PC-3 (cell line): ENCODE measurements around the gene ZIK1. TPM values are rescaled to one million over a fixed set of nuclear protein-coding genes. Genes with fewer than 3 reads are reported as not detected.
A peak's percentile ranks its signal among the peaks of the same experiment; 100 is the strongest.

Experiments used
- ATAC-seq: fragments of 200-7000 bp; cut with Tn5 transposase; 2 replicates; pipeline ENCODE4 v1.9.1; 2020; ENCODE audit warnings: mild to moderate bottlenecking, moderate library complexity
- BruUV-seq: library from RNA; stranded (reverse); fragments of 400-500 nt; replicated peaks from 2 replicates; lab custom pipeline; 2021; lab: Mats Ljungman, UMichigan
- CTCF ChIA-PET: fragments of 300-600 bp; sonication (Branson Sonifier 250); formaldehyde crosslinking; loops from one replicate; lab custom pipeline; 2022; ENCODE audit warnings: antibody characterized with exemption; lab: Charles Lee
- POLR2A ChIA-PET: fragments of 300-600 bp; sonication (Branson Sonifier 250); formaldehyde crosslinking; loops from one replicate; lab custom pipeline; 2022; ENCODE audit warnings: antibody characterized with exemption; ENCODE audit not compliant: unreplicated experiment; lab: Charles Lee
- DNase-seq: peaks from one replicate; pipeline ENCODE4 v3.0.0-alpha.2; 2015
- H2AFZ ChIP-seq: fragments of 300-600 bp; sonication (generic); 2 replicates; pipeline ENCODE4 v1.6.0; 2016; ENCODE audit warnings: antibody characterized with exemption, low read length
- H3F3A ChIP-seq: fragments of 300-600 bp; sonication (generic); one replicate; pipeline ENCODE4 v1.6.0; 2017; ENCODE audit warnings: antibody characterized with exemption, low read length, control low read depth, mild to moderate bottlenecking; ENCODE audit not compliant: unreplicated experiment
- H3K27ac ChIP-seq: fragments of 300-600 bp; sonication (generic); 2 replicates; pipeline ENCODE4 v1.5.1; 2016; ENCODE audit warnings: mild to moderate bottlenecking, low read length
- H3K27me3 ChIP-seq: fragments of 300-600 bp; sonication (generic); 2 replicates; pipeline ENCODE4 v1.6.1; 2016; ENCODE audit warnings: low read length, mixed read lengths
- H3K36me3 ChIP-seq: fragments of 300-600 bp; sonication (generic); 2 replicates; pipeline ENCODE4 v1.6.1; 2016; ENCODE audit warnings: low read depth, mixed run types, low read length, mixed read lengths
- H3K4me1 ChIP-seq: fragments of 300-600 bp; sonication (generic); 2 replicates; pipeline ENCODE4 v1.5.1; 2016; ENCODE audit warnings: low read length; ENCODE audit not compliant: insufficient read depth
- H3K4me2 ChIP-seq: fragments of 300-600 bp; sonication (generic); 2 replicates; pipeline ENCODE4 v1.6.0; 2016; ENCODE audit warnings: low read length
- H3K4me3 ChIP-seq: fragments of 300-600 bp; sonication (generic); 2 replicates; pipeline ENCODE4 v1.5.1; 2016; ENCODE audit warnings: mild to moderate bottlenecking, low read length, mixed read lengths
- H3K79me2 ChIP-seq: fragments of 300-600 bp; sonication (generic); 2 replicates; pipeline ENCODE4 v1.6.1; 2017; ENCODE audit warnings: low read length, mixed read lengths
- H3K9ac ChIP-seq: fragments of 300-600 bp; sonication (generic); 2 replicates; pipeline ENCODE4 v1.6.0; 2016; ENCODE audit warnings: mild to moderate bottlenecking, low read length
- H3K9me2 ChIP-seq: fragments of 300-600 bp; sonication (generic); replicated peaks from 2 replicates; pipeline ENCODE4 v1.6.1; 2016; ENCODE audit warnings: mixed run types, low read length, mixed read lengths
- H3K9me3 ChIP-seq: fragments of 300-600 bp; sonication (generic); 2 replicates; pipeline ENCODE4 v1.6.1; 2016; ENCODE audit warnings: low read length, mixed read lengths
- H4K20me1 ChIP-seq: fragments of 300-600 bp; sonication (generic); 2 replicates; pipeline ENCODE4 v1.6.1; 2016; ENCODE audit warnings: low read length, mixed read lengths
- EZH2 ChIP-seq: fragments of 300-600 bp; sonication (generic); IDR thresholded peaks from one replicate; pipeline ENCODE4 v1.6.1; 2017; ENCODE audit warnings: antibody characterized with exemption, mild to moderate bottlenecking, low read length; ENCODE audit not compliant: unreplicated experiment
- EZH2phosphoT487 ChIP-seq: fragments of 300-600 bp; sonication (generic); IDR thresholded peaks from 2 replicates; pipeline ENCODE4 v1.6.1; 2018; ENCODE audit warnings: mild to moderate bottlenecking, antibody characterized with exemption, low read length, borderline replicate concordance
- intact Hi-C: fragments of 100-400 bp; cut with micrococcal nuclease; formaldehyde crosslinking; loops from 2 replicates; pipeline ENCODE4 v1.9.0; 2023
- total RNA-seq: library from RNA; depleted of rRNA; stranded (reverse); fragments of >200 nt; gene quantifications from 2 replicates; pipeline ENCODE4 v1.2.3, GENCODE V29; 2014
- TF ChIP-seq, protein P1 (sequence below): fragments of 300-600 bp; sonication (generic); conservative IDR thresholded peaks from 2 replicates; pipeline ENCODE4 v1.5.1; 2017; ENCODE audit warnings: antibody characterized with exemption, low read depth, mild to moderate bottlenecking, low read length

Gene ZIK1
- total RNA-seq, 1 experiment from 2014 or later = 0.33 TPM

DNA sequence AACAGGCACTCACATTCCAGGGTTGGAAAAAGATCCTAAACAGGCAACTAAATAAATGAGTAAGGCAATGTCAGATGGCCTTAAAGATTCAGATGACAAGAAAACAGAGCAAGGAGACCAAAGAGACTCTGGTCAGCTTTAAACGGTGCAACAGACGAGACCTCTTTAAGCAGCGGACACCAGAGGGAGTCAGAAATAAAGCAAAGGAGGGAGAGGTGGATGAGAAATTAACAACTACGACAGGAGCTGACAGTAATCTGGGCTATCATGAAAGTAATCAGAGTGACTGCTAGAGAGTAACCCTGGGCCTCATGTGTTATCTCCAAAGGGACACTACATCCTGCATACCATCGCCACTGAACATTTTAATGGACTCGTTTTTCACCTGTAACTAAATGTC lies 25.4 kb upstream of the ZIK1 start:
- intact Hi-C loops = no loop called here
- Histone ChIP-seq H3K27me3 (no peaks in the 10 kb centered on the region), H3K36me3 (peaks cover 36% of the 10 kb centered on the region), H3K9ac (peak overlapping the region; percentile 91; the same call in 1 of the 2 replicates), H3K79me2 (peaks cover 21% of the 10 kb centered on the region), H3K9me3 (peaks cover 47% of the 10 kb centered on the region), H4K20me1 (no peaks in the 10 kb centered on the region), H3K4me2 (peak overlapping the region; percentile 87), H3K4me1 (peaks cover 9% of the 10 kb centered on the region; the same call in 1 of the 2 replicates), H2AFZ (peak overlapping the region; percentile 93; the same call in 1 of the 2 replicates), H3K4me3 (peak overlapping the region; percentile 96), H3K9me2 (no peaks in the 10 kb centered on the region), H3F3A (no peaks in the 10 kb centered on the region), H3K27ac (no peak overlapping the region)
- DNase-seq (peak; percentile 8), ATAC-seq (0 out of 2 replicates have a peak, but pooled peaks have one; percentile 5)
- ChIA-PET CTCF (no interaction called here), POLR2A (no interaction called here)
- no TSS peak for BruUV-seq
- TF ChIP-seq, protein P1, sequence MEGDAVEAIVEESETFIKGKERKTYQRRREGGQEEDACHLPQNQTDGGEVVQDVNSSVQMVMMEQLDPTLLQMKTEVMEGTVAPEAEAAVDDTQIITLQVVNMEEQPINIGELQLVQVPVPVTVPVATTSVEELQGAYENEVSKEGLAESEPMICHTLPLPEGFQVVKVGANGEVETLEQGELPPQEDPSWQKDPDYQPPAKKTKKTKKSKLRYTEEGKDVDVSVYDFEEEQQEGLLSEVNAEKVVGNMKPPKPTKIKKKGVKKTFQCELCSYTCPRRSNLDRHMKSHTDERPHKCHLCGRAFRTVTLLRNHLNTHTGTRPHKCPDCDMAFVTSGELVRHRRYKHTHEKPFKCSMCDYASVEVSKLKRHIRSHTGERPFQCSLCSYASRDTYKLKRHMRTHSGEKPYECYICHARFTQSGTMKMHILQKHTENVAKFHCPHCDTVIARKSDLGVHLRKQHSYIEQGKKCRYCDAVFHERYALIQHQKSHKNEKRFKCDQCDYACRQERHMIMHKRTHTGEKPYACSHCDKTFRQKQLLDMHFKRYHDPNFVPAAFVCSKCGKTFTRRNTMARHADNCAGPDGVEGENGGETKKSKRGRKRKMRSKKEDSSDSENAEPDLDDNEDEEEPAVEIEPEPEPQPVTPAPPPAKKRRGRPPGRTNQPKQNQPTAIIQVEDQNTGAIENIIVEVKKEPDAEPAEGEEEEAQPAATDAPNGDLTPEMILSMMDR = 0 out of 2 replicates have a peak, but pooled peaks have one; percentile 25
- TF ChIP-seq EZH2phosphoT487 = no peak

DNA sequence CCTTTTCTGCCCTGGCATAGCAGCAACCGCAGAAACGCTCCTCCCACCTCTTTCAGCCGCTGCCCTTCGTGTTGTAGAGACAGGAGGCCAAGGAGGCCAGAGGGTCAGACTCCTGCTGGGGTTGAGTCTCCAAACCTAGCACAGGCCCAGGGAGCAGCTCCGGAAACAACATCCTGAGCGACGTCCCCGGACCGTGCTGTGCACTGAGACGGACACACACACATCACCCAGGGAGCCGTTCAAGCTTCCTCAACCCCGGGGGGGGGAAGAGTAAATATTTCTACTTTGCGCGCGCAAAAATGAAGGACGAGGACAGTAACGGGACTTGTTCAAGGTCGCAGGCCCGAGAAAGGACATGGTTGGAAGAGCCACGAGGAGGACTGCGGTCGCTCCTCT lies 24.9 kb upstream of the ZIK1 start:
- Histone ChIP-seq H3F3A (no peaks in the 10 kb centered on the region), H3K79me2 (peaks cover 21% of the 10 kb centered on the region), H3K9ac (peak overlapping the region; percentile 91), H3K9me2 (no peaks in the 10 kb centered on the region), H2AFZ (peak overlapping the region; percentile 93), H3K9me3 (peaks cover 48% of the 10 kb centered on the region), H3K36me3 (peaks cover 31% of the 10 kb centered on the region), H4K20me1 (no peaks in the 10 kb centered on the region), H3K27me3 (no peaks in the 10 kb centered on the region), H3K4me3 (peak overlapping the region; percentile 96), H3K27ac (peak overlapping the region; percentile 60), H3K4me2 (peak overlapping the region; percentile 87), H3K4me1 (peaks cover 9% of the 10 kb centered on the region; the same call in 1 of the 2 replicates)
- peak; percentile 56 for ATAC-seq
- intact Hi-C loops = loop anchor here (1.0 kb wide), 1 partner anchor 19 kb away; the partner anchor contains the start of gene ZNF416
- peak; percentile 30 for DNase-seq
- BruUV-seq = TSS peak; percentile 63
- ChIA-PET POLR2A (interaction anchor here (0.5 kb wide), 1 partner anchor 330 kb away, joined by 7 read pairs; no protein-coding TSS in a partner anchor), CTCF (no interaction called here)
- TF ChIP-seq, protein P1 = no peak
- no peak for TF ChIP-seq EZH2
- TF ChIP-seq EZH2phosphoT487 = no peak

DNA sequence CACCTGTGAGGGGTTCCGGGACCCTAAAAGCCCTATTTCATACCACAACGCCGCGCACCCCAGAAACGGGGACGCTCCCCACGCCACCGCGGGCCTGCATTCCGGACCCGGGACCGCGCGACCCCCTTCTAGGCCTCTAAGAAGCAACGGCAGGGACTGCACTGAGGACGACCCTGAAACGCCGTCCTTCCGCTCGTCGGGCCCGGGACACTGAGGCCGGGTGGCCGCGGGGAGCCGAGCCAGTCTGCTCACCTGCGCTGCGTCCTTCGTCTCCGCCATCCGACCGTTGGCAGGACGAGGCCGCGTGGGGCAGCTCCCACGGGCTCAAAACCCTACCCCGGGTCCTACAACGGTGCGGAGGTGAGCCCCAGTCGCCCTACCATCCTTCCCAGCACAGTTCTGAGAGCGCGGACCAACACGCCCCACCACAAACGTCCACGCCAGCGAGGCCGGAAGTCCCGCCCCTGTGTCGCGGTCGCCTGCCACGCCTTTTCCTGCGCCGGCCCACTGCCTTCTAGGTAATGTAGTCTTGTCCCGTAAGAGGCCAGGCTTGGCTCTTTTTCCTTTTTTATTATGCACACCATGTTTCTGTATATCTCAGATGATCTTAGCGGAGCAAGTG lies 24.4 kb upstream of the ZIK1 start, which contains the start of gene ZNF550:
Gene ZNF550 (minus strand): TSS at position 460 of the 622 bp plus-strand sequence. CDS start 181 bp downstream, at position 279.
- Histone ChIP-seq H3K27me3 (no peaks in the 10 kb centered on the region), H3K4me3 (peak within 1 kb of the TSS; percentile 96), H3K4me1 (peaks cover 9% of the 10 kb centered on the region; the same call in 1 of the 2 replicates), H3K4me2 (peak within 1 kb of the TSS; percentile 87), H3K79me2 (peaks cover 21% of the 10 kb centered on the region), H3K27ac (peak within 1 kb of the TSS; percentile 60), H2AFZ (peak within 1 kb of the TSS; percentile 93), H3K36me3 (peaks cover 26% of the 10 kb centered on the region), H4K20me1 (no peaks in the 10 kb centered on the region), H3K9ac (peak within 1 kb of the TSS; percentile 91), H3K9me2 (no peaks in the 10 kb centered on the region), H3K9me3 (peaks cover 46% of the 10 kb centered on the region), H3F3A (no peaks in the 10 kb centered on the region)
- TF ChIP-seq, protein P1 = no peak
- TF ChIP-seq EZH2phosphoT487 (no peak), EZH2 (no peak)
- ATAC-seq (peak; percentile 99), DNase-seq (peak; percentile 88)
- CTCF ChIA-PET = no interaction called here
- intact Hi-C loops = loop anchor here (1.0 kb wide), 1 partner anchor 19 kb away; the partner anchor contains the start of gene ZNF416
- BruUV-seq = TSS peak; percentile 69
- POLR2A ChIA-PET = interaction anchor here (0.5 kb wide), 1 partner anchor 331 kb away, joined by 7 read pairs; no protein-coding TSS in a partner anchor
